GM12878 (cell line): ENCODE results near the gene C1QTNF12. TPM values are rescaled to one million over a fixed set of nuclear protein-coding genes. Genes with fewer than 3 reads are reported as not detected.
"Not testable (repeated sequence)": the region's sequence is repeated elsewhere in the genome, so short reads cannot be mapped to it uniquely, and the experiment has no call there.

Experiments
- ATAC-seq: fragments of 200-7000 bp; cut with Tn5 transposase; 3 replicates; pipeline ENCODE4 v1.9.1; 2020; ENCODE audit warnings: mild to moderate bottlenecking, moderate library complexity
- BruUV-seq: library from RNA; stranded (reverse); fragments of 400-500 nt; replicated peaks from 2 replicates; lab custom pipeline; 2021; lab: Mats Ljungman, UMichigan
- CTCF ChIA-PET: fragments of 300-600 bp; sonication (Branson Sonifier 250); formaldehyde crosslinking; extraction: SDS; loops from one replicate; lab custom pipeline; 2021; ENCODE audit warnings: inconsistent platforms; lab: Yijun Ruan, JAX
- POLR2A ChIA-PET: fragments of 350-600 bp; formaldehyde crosslinking; extraction: SDS; loops from one replicate; lab custom pipeline; 2021; ENCODE audit warnings: inconsistent platforms; lab: Charles Lee
- RAD21 ChIA-PET: fragments of 300-600 bp; sonication (Branson Sonifier 250); formaldehyde crosslinking; loops from one replicate; lab custom pipeline; 2023; ENCODE audit warnings: antibody characterized with exemption; ENCODE audit not compliant: unreplicated experiment; lab: Charles Lee
- SMC1A ChIA-PET: fragments of 300-600 bp; sonication (Branson Sonifier 250); formaldehyde crosslinking; loops from one replicate; lab custom pipeline; 2023; ENCODE audit not compliant: unreplicated experiment, uncharacterized antibody; lab: Charles Lee
- DNase-seq: peaks from one replicate; pipeline ENCODE4 v3.0.0-alpha.2; 2011; ENCODE audit warnings: low read depth, low spot score
- FAIRE-seq: peaks from 3 replicates; lab custom pipeline; 2011; peaks lifted over from hg19 to GRCh38; lab: Jason Lieb, UNC
- H2AFZ ChIP-seq: 2 replicates; pipeline ENCODE4 v1.6.0; 2011; ENCODE audit warnings: low read depth, low read length, control low read depth; ENCODE audit not compliant: control insufficient read depth
- H3K27ac ChIP-seq: 2 replicates; pipeline ENCODE4 v1.5.1; 2011; ENCODE audit warnings: control low read depth; ENCODE audit not compliant: control insufficient read depth, insufficient read depth
- H3K27me3 ChIP-seq, 2 experiments: replicated peaks in 1 of 2; 2 replicates each; pipeline versions ENCODE4 v1.6.0 to v1.6.1; 2011; ENCODE audit warnings: low read length in 1 of 2; ENCODE audit not compliant: control insufficient read depth in 2 of 2, insufficient read depth in 2 of 2
- H3K36me3 ChIP-seq, 2 experiments: 2 replicates each; pipeline ENCODE4 v1.5.1; 2011; ENCODE audit warnings: low read length in 1 of 2; ENCODE audit not compliant: control insufficient read depth in 2 of 2, insufficient read depth in 2 of 2
- H3K4me1 ChIP-seq: 2 replicates; pipeline ENCODE4 v1.6.1; 2011; ENCODE audit warnings: mild to moderate bottlenecking, low read length, moderate library complexity, mixed read lengths; ENCODE audit not compliant: control insufficient read depth, insufficient read depth
- H3K4me2 ChIP-seq: 2 replicates; pipeline ENCODE4 v1.6.0; 2011; ENCODE audit warnings: control low read depth; ENCODE audit not compliant: control insufficient read depth, insufficient read depth
- H3K4me3 ChIP-seq: fragments of 200-600 bp; sonication (generic); 2 replicates; pipeline ENCODE4 v1.5.1; 2016
- H3K79me2 ChIP-seq: 2 replicates; pipeline ENCODE4 v1.6.0; 2011; ENCODE audit warnings: low read length; ENCODE audit not compliant: control insufficient read depth, insufficient read depth
- H3K9ac ChIP-seq: 2 replicates; pipeline ENCODE4 v1.8.0; 2011; ENCODE audit warnings: low read length, control low read depth, mixed read lengths; ENCODE audit not compliant: control insufficient read depth, insufficient read depth
- H3K9me3 ChIP-seq: replicated peaks from 3 replicates; pipeline ENCODE4 v1.5.1; 2011; ENCODE audit warnings: mild to moderate bottlenecking, low read length; ENCODE audit not compliant: control insufficient read depth, insufficient read depth
- H4K20me1 ChIP-seq: 2 replicates; pipeline ENCODE4 v1.6.0; 2011; ENCODE audit not compliant: control insufficient read depth, insufficient read depth
- EGR1 ChIP-seq, 2 experiments: IDR thresholded peaks; 1 replicate in 1 of 2; 2 replicates in 1 of 2; pipeline ENCODE4 v1.6.1; 2011 to 2012; ENCODE audit warnings: low read depth in 2 of 2, low read length in 2 of 2, borderline replicate concordance in 1 of 2, mild to moderate bottlenecking in 1 of 2, moderate library complexity in 1 of 2
- EP300 ChIP-seq, 2 experiments: fragments of 150-350 bp in 1 of 2; IDR thresholded peaks; 2 replicates each; pipeline ENCODE4 v1.6.1; 2011 to 2012; ENCODE audit warnings: low read depth in 2 of 2, low read length in 2 of 2, borderline replicate concordance in 1 of 2, improper control_type of control experiment in 1 of 2, inconsistent platforms in 1 of 2; ENCODE audit not compliant: control insufficient read depth in 1 of 2
- RCOR1 ChIP-seq: conservative IDR thresholded peaks from 2 replicates; pipeline ENCODE4 v1.6.1; 2012; ENCODE audit warnings: low read depth, low read length, improper control_type of control experiment
- SMARCA5 ChIP-seq: fragments of 450-650 bp; IDR thresholded peaks from 2 replicates; pipeline ENCODE4 v1.6.1; 2017; ENCODE audit warnings: mild to moderate bottlenecking
- WGBS: methylation state at CpG from one replicate; pipeline ENCODE4 v1.1.6; 2016; ENCODE audit warnings: low lambda C conversion rate; ENCODE audit not compliant: insufficient replicate concordance, insufficient coverage; ENCODE audit errors: missing lambda C conversion rate; 5-methylcytosine and 5-hydroxymethylcytosine counted together
- in situ Hi-C: fragments of 300-500 bp; cut with MboI; formaldehyde crosslinking; loops from 9 replicates; pipeline ENCODE4 v1.14.3; 2018; ENCODE audit warnings: mixed read lengths
- intact Hi-C: fragments of 100-400 bp; cut with micrococcal nuclease; formaldehyde crosslinking; loops from one replicate; pipeline ENCODE4 v1.14.2; 2022; ENCODE audit not compliant: unreplicated experiment
- polyA plus RNA-seq, 11 experiments: library from polyadenylated mRNA; depleted of rRNA in 4 of 11; unstranded in 6 of 11; stranded (reverse) in 5 of 11; fragments of >200 nt; fragmentation: Nextera tagmentation in 4 of 11; fragmentation: Illumina TruSeq in 1 of 11; extraction: Ambion mirVana in 4 of 11; extraction: Trizol in 1 of 11; gene quantifications; 1 replicate in 1 of 11; 2 replicates in 10 of 11; pipeline versions ENCODE4 v1.2.1 to v1.2.3, GENCODE V29; 2011 to 2016; ENCODE audit warnings: inconsistent platforms in 2 of 11, missing spikeins in 2 of 11, low read depth in 1 of 11
- total RNA-seq, 4 experiments: library from RNA; depleted of rRNA in 3 of 4; stranded (reverse); fragments of >200 nt in 3 of 4; fragmentation: Illumina TruSeq in 1 of 4; extraction: Trizol in 1 of 4; gene quantifications; 2 replicates each; pipeline versions ENCODE4 v1.2.1 to v1.2.3, GENCODE V29; 2013 to 2021

Gene C1QTNF12
- total and polyA plus RNA-seq, 10 of the 15 experiments (the other 5 are each of a cell fraction or from before 2014, with no cell fraction given), result 0.17 to 1.0 (median 0.31) TPM; not detected in 5

GRCh38 chr1:1196431-1197187 lies 49.9 kb downstream of the C1QTNF12 start:
- Histone ChIP-seq H3K27me3 (no peaks in the 10 kb centered on the region), H4K20me1 (no peaks in the 10 kb centered on the region), H3K9ac (no peak overlapping the region), H3K4me3 (no peak overlapping the region), H3K36me3 (no peaks in the 10 kb centered on the region), H3K4me1 (no peaks in the 10 kb centered on the region), H3K9me3 (peaks cover 2% of the 10 kb centered on the region; the same call in 1 of the 3 replicates), H3K79me2 (no peaks in the 10 kb centered on the region), H3K4me2 (no peak overlapping the region), H3K27ac (no peak overlapping the region), H2AFZ (no peak overlapping the region)
- ATAC-seq (no peak), FAIRE-seq (no peak), DNase-seq (no peak)
- TF ChIP-seq EP300 (IDR thresholded peaks at IDR 0.05; ENCODE audit: borderline replicate concordance in 1 of 2, control insufficient read depth in 1 of 2, low read depth in 2 of 2, low read length in 2 of 2), result no peak
- TF ChIP-seq RCOR1, result no peak
- TF ChIP-seq SMARCA5, result no peak
- no peak for TF ChIP-seq EGR1 (IDR thresholded peaks at IDR 0.05; ENCODE audit: borderline replicate concordance in 1 of 2, low read depth in 2 of 2, low read length in 2 of 2)
- ChIA-PET RAD21 (no interaction called here), SMC1A (interaction anchor here (1.0 kb wide), 2 partner anchors 25 to 26 kb away, joined by 3 read pairs; no protein-coding TSS in a partner anchor), POLR2A (no interaction called here), CTCF (no interaction called here)
- no TSS peak for BruUV-seq
- WGBS, result 44% methylated on average over 13 of the region's 13 CpGs
- intact Hi-C loops (no loop called here), in situ Hi-C loops (no loop called here)

- DNase-seq, H3K27ac ChIP-seq, BruUV-seq, ATAC-seq, RAD21 ChIA-PET, H3K4me2 ChIP-seq, H2AFZ ChIP-seq, FAIRE-seq, intact Hi-C loops, H3K36me3 ChIP-seq, CTCF ChIA-PET, H3K9me3 ChIP-seq, H4K20me1 ChIP-seq, H3K4me3 ChIP-seq, H3K9ac ChIP-seq, POLR2A ChIA-PET, in situ Hi-C loops, H3K79me2 ChIP-seq, H3K27me3 ChIP-seq, H3K4me1 ChIP-seq: not testable (repeated sequence)
- SMC1A ChIA-PET, result interaction anchor here (1.0 kb wide), 2 partner anchors 24 to 25 kb away, joined by 3 read pairs; no protein-coding TSS in a partner anchor
- WGBS, result 79% methylated on average over 6 of the region's 6 CpGs
Measured at GRCh38 chr1:1195726-1196125, 50.8 kb downstream of the C1QTNF12 start.
